ENCODE results near the gene NRXN2.
"Not testable (repeated sequence)": the region's sequence is repeated elsewhere in the genome, so short reads cannot be mapped to it uniquely, and the experiment has no call there.

Gene NRXN2

DNA sequence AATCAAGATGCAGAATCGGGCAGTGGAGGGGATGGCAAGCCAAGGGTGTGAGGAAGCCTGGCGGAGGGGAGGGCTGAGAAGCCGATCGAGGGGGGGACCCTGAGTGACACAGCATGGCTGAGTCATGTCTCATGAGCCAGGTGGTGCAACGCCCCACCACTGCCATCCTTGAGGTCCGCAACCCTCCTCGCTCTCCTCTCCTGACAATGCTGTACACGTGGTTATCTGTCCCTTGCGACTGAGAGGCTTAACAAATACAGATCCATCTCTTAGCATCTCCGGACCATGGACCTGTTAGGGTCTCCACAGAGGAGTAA, 117.8 kb downstream of the NRXN2 start:
- DNase-seq (ENCODE audit: low read depth): no peak

DNA sequence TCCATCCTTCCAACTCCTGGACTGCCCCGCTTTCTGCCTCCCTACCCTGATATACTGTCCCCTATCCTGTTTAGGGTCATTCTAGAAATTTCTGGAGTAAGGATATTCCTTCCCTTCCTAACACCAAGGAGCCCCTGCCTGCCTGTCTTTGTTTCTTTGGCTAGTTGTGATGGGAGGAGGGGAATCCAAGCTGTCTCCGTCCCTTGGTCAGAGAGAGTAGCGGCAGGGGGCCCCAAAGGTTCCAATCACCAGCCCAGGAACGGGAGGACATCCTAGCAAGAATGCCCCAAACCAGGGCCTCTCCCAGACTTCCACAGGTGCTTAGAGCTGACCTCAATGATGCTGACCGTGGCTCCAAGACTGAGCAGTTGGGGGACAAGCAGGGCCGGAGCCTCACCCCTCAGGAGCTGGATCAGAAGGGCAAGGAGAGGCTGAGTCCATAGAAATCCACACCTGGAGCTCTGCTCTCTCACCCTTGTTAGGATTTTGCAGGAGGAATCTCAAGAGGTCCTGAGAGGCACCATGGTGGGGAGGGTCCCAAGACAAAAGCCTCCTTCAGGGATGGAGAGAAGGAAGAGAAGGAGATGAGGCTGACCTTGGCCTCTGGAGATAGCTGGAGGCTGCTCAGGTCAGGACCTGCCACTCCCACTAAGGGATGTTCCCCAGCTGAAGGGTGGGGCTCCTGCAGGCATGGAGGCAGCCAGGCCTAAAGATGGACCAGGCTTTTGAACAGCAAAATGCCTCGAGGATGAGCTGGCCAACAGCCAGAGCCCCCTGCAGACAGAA, 118.3 kb downstream of the NRXN2 start:
- no peak for DNase-seq (ENCODE audit: low read depth)

DNA sequence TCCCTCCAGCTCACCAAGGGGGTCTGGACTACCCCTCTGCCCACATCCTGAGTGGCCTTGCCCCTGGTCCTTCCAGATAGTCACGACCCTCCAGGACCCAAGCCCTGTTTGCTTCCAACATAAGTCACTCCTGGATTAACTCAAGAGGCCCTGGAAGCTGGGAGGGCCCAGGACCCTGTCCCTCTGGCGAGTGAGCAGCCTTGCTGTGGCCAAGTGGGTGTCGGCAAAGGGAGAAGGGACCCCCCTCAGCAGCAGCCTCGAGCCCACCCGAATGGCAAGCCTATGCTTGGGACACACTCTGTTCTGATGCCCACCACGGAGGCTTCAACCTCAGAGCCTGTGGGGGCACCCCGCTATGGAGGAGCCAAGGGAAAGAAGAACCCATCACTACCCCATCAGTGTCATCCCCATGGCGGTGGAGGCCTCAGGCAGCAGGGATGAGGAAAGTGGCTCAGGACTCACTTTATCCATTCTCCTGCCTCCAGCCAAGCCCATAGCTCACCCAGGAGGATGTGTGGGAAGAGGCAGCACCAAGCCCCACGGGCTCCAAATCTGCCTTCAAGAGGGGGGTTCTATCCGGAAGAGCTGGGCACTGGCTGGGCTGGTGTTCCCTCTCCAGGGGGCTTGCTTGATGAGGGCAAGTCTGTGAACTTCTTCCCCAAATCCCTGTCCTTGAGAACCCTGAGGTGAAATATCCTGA, 119.4 kb downstream of the NRXN2 start:
- no peak for DNase-seq (ENCODE audit: low read depth)

DNA sequence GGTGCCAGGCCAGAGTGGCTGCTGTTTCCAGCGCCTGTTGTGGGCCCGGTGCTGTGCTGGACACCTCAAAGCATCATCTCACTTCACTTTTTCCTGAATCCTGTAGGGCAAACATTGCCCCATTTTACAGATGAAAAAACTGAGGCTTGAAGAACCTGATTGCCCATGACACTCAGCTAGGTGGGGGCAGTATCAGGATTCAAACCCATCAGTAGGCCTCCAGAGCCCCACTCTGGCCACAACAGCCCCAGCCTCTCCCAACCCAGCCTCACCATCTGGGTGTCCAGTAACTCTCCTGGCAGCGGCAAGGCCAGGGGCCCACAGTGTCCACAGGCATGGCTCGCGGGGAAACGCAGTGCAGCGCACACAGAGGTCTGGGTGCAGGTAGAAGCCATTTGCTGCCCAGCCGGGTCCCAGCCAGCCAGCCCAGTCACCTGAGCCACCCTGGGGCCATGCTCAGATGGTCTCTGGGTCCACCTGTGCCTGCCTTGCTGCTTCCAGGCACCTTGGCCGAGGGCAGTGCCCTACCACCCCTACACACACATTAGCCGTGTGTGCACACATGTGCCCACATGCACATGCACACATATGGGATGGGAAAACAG, 120.4 kb downstream of the NRXN2 start:
- no peak for DNase-seq (ENCODE audit: low read depth)

DNA sequence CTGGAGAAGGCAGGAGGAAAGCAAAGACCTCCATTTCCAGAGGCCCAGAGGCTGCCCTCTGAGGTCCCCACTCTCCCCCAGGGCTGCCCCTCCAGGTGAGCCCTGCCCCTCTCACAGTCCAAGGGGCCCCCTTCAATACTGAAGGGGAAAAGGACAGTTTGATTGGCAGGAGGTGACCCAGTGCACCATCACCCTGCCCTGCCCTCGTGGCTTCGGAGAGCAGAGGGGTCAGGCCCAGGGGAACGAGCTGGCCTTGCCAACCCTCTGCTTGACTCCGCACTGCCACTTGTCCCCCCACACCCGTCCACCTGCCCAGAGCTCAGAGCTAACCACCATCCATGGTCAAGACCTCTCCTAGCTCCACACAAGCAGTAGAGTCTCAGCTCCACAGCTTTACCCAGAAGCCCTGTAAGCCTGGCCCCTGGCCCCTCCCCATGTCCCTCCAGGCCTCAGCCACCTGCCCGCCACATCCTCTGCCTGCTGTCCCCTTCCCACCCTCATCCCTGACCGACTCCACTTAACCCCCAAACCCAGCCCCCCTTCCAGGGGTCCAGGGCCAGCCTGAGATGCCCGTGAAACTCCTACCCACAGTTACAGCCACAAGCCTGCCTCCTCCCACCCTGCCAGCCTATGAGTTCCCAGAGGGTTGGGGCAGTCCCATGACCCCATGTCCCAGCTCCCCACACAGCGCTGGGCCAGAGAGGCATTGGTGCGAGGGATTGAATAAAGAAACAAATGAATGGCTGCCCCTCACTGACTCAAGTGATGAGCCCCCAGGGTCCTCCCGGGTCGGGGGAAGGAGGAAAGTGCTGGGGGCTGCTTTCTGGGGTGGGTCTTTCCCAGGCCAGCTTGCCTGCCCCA, 121.2 kb downstream of the NRXN2 start:
- no peak for DNase-seq (ENCODE audit: low read depth)

DNA sequence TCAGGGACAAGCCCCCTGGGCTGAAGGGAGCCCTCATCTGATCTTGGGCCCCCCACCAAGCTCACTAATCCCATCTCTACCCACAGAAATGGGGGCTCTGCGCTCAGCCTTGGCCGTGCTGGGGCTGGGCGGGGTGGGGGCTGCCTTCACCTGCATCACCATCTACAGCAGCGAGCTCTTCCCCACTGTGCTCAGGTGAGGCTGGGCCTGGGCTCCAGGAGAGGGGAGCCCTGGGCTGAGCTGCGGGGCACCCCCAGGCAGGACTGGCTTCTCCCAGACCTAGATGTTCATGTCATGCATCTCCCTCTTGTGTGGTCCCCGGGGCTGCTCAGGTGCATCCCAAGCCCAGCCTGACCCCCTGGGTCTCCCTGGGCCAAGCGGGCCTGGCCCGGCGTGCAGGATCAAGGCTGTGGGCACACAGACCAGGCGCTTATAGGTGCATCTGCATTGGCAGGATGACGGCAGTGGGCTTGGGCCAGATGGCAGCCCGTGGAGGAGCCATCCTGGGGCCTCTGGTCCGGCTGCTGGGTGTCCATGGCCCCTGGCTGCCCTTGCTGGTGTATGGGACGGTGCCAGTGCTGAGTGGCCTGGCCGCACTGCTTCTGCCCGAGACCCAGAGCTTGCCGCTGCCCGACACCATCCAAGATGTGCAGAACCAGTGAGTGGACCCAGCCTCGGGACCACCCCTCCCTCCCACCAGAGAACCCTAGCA, 122.6 kb downstream of the NRXN2 start:
- no peak for DNase-seq (ENCODE audit: low read depth)

DNA sequence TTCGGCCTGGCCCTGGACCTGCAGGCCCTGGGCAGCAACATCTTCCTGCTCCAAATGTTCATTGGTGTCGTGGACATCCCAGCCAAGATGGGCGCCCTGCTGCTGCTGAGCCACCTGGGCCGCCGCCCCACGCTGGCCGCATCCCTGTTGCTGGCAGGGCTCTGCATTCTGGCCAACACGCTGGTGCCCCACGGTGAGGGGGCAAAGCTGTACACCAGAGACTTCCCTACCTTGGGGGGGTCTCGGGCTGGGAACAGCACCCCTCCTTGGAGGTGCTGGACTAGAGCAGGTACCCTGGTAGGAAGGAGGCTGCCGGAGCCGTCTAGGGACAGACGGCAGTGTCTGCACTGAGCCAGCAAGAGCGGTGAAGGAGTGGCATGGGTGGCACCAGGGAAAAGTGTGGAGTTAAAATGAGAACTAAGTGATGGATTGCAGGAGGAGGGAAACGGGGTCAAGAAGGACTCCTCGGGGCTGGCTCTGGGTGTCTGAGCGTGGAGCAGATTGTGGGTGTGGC, 123.2 kb downstream of the NRXN2 start:
- DNase-seq (ENCODE audit: low read depth): no peak

DNA sequence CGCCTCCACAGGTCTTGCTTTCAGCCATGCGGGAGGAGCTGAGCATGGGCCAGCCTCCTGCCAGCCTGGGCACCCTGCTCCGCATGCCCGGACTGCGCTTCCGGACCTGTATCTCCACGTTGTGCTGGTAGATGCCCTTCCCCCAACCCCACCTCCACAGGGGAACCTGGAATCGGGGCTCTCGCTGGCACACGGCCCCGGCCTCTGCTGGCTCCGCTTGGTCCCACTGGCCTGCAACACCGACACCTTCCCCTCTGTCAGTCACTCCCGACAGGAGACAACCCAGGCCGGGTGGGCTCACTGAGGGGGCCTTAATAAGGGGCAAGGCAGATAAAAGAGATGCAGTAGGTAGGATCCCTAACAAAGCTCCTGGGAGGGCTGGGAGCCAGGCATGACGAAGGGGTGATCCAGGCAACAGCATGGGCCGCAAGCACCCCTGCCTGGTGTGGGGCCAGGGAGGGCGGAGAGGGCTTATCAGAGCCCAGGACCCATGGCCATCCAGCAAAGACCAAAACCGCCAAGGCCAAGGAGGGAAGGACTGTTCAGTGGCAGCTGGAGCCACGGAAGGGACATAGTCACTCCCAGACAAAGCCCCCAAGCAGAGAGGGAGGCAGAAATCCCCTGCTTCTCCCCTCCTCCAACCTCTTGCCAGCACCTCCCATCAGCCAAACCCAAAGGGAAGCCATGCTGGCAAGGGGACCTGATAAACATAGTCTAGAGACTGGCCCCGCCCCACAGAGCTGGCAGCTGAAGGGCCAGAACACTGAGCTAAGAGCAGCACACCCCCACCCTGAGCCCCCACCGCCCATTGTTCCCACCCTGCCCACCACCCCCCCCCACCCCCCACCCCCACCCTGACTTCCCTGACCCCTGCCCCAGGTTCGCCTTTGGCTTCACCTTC, 124.0 kb downstream of the NRXN2 start:
- DNase-seq (ENCODE audit: low read depth): no peak

DNA sequence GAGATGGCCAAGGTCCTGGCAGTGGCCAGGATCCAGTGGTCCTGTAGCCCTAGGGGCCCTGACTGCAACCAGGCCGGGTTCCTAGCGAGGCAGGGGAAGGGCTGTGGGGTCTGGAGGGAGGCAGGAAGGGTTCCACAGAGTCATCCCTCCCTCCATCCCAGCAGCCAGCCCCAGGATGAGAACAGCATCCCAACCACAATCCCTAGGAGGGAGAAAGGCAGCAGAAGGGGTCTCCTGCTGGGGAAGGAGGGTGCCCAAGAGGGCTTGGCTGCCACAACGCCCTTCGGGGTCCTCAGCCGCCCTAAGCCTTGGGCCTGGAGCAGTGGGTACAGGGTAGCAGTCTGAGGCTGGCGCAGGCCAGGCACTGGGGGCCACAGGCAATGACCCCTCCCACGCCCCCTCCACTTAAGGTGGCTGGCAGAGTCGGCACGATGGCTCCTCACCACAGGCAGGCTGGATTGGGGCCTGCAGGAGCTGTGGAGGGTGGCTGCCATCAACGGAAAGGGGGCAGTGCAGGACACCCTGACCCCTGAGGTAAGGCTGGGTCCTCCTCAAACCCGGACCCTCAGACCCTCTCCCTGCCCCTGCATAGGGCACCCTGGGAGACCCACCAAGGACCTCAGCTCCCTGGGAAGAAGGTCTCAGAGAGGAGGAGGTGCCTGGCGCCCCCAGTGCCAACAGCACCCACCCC, 124.7 kb downstream of the NRXN2 start:
- no peak for DNase-seq (ENCODE audit: low read depth)

DNA sequence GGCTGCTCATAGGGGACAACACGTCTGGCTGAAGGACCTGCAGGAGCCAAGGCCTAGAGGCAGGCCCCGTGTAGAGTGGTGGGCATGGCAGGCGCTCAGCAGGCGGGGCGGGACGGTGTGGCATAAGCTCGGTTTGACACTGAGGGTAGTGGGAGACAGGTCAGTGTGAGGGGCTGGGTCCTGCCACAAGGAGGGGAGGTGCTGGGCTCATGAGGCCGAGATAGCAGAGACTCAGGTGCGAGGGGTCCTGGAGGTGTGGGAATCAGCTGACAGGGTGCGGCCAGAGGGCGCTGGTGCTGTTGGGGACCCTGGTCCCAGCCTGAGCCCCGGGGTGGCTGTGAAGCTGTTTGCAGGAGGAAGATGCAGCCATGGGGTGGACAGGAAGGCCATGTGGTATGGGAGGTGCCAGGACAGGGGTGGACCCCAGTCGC, 125.3 kb downstream of the NRXN2 start:
- no peak for DNase-seq (ENCODE audit: low read depth)

DNA sequence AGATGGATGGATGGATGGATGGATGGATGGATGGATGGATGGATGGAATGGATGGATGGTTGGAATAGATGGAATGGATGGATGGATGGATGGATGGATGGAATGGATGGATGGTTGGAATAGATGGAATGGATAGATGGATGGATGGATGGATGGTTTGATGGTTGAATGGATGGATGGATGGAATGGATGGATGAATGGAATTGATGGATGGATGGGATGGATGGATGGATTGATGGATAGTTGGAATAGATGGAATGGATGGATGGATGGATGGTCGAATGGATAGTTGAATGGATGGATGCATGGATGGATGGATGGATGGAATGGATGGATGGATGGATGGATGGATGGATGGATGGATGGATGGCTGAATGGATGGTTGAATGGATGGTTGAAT, 127.1 kb downstream of the NRXN2 start:
- not testable (repeated sequence) for DNase-seq (ENCODE audit: low read depth)

DNA sequence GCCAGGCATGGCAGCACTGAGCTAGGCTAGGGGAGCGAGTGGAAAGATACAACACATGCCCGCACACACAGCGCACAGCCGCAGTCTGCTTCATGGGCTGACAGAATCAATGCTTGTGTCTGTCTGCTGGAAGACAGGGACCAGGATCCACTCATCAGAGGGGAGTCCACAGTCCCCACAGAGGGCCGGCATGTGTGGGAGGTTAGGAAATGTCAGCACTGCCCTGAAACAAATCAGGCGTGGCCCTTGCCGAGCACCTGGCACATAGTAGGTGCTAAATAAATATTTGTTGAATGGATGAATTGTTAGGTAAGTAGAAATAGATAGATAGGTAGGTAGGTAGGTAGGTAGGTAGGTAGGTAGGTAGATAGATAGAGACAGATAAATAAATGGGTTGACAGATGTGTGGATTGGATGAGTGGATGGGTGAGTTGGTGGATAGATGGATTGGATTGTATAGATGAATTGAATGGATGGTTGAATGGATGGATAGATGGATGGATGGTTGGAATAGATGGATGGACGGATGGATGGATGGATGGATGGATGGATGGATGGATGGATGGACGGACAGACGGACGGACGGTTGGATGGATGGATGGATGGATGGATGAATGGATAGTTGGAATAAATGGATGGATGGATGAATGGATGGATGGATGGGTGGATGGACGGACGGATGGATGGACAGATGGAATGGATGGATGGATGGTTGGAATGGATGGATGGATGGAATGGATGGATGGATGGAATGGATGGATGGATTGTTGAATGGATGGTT, 128.6 kb downstream of the NRXN2 start:
- no peak for DNase-seq (ENCODE audit: low read depth)

DNA sequence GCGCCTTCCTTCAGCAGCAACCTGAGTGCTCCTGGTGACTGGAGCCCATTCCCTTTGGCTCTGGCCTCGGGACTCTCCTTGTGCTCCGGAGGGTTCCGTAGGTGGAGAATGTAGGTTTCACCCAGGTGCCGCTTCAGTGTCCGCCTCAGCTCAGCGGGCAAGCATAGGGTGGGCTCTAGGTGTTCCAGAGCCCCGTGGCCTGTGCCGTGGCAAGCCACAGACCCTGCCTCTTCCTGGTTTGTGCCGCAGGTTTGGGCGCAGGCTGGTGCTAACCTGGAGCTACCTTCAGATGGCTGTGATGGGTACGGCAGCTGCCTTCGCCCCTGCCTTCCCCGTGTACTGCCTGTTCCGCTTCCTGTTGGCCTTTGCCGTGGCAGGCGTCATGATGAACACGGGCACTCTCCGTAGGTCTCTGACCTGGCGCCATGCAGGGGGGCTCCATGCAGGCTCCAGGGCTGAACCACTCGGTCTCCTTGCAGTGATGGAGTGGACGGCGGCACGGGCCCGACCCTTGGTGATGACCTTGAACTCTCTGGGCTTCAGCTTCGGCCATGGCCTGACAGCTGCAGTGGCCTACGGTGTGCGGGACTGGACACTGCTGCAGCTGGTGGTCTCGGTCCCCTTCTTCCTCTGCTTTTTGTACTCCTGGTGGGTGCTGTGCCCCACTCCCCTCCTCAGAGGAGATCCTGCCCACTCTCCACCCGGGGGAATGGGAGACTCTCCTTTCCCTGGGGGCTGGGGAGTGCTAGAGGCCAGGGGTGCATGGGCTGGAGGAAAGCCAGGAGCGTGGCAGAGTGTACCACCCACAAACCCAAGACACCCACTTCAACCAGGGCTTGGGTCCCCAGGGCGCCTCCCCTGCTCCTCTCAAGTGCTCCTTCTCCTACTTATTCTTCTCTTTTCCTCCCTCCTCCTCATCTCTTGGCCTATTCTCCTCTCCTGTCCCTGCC, 129.6 kb downstream of the NRXN2 start:
- DNase-seq (ENCODE audit: low read depth): no peak

DNA sequence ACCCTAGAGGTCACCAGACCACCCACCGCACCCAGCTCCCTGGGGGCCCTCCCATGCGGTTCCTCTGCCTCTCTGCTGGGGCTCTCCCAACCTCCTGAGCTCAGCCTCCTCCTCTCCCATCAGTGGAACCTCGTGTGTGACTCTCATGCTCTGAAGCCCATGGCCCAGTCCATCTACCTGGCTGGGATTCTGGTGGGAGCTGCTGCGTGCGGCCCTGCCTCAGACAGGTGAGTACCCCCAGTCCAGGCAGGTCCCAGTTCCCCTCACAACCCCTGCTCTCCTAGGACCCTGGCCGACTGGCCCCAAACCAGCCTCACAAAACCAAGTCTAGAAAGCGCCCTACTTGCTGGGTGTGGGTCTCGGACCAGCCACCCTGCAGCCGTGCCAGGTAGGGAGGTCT, 130.3 kb downstream of the NRXN2 start:
- no peak for DNase-seq (ENCODE audit: low read depth)

DNA sequence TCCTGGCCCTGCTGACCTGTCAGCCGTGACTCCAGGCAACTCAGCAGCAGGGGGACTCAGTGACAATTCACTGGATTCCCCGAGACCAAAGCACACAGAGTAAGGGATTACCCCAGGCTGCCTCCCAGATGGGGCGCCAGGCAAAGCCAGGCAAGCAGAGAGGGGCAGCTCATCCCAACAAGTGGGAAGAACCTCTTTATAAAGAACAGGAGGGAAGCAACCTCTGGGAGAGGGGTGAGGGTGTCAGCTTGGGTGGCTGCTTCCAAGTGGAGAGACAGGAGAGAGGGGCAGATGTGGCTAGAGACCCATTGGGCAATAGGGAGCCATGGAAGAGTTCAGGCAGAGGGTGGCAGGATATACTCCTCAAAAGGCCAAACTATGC, 130.8 kb downstream of the NRXN2 start:
- DNase-seq (ENCODE audit: low read depth): no peak

DNA sequence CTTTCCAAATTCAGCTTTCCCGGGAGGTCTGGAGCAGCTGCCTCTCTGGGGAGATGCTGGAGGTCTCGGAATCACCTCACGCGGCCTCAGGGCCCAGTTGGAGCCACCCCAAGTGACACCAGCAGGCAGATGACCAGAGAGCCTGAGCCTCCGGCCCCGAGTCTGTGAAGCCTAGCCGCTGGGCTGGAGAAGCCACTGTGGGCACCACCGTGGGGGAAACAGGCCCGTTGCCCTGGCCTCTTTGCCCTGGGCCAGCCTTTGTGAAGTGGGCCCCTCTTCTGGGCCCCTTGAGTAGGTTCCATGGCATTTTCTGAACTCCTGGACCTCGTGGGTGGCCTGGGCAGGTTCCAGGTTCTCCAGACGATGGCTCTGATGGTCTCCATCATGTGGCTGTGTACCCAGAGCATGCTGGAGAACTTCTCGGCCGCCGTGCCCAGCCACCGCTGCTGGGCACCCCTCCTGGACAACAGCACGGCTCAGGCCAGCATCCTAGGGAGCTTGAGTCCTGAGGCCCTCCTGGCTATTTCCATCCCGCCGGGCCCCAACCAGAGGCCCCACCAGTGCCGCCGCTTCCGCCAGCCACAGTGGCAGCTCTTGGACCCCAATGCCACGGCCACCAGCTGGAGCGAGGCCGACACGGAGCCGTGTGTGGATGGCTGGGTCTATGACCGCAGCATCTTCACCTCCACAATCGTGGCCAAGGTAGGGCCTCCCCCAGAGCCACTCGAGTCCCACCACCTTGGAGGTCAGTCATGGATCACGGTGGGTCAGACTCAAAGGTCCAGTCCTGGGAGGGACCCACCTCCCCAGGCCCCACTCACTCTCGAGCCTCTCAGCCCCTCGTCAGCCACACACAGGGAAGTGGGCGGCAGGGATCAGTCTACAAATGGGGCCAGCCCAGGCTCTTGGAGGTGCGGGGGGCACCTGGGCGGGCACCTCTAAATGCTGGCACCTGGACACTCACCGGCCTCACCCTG, 131.5 kb downstream of the NRXN2 start:
- DNase-seq (ENCODE audit: low read depth): no peak

DNA sequence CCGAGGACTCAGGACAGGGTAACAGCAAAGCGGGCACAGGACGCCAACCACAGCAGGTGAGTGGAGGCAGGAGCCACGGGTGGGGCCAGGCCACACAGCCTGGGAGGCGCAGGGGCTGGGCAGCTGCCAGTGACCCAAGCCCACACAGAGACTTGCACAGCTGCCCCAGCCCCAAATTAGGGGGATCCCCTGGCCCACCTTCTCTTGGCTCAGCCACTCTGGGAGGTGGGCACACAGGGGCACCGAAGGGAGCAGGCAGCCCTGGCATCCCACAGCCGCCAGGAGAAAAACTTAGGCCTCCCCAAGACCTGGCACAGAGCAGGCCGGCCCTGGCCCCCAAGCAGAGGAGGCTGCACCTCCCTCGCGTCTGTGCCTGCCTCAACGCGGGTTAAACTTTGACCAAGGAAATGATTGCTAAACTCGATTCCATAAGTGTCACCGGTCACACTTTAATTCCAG, 132.2 kb downstream of the NRXN2 start, which contains the start of gene SLC22A12:
TSS of gene SLC22A12 (plus strand) at position 458 of the 459 bp plus-strand sequence. CDS start 337 bp downstream, outside the sequence.
- no peak for DNase-seq (ENCODE audit: low read depth)
